Osteoblast (primary cell): ENCODE measurements around the gene TENM3. TPM values are rescaled to one million over a fixed set of nuclear protein-coding genes. Genes with fewer than 3 reads are reported as not detected.

Source experiments
- DNase-seq: peaks from one replicate; pipeline ENCODE4 v3.0.0; 2011; ENCODE audit warnings: low spot score, mixed read lengths; ENCODE audit not compliant: insufficient read length; ENCODE audit errors: missing footprints
- H2AFZ ChIP-seq: 2 replicates; pipeline ENCODE4 v1.6.0; 2011; ENCODE audit warnings: mild to moderate bottlenecking, low read length
- H3K27ac ChIP-seq: 2 replicates; pipeline ENCODE4 v1.5.1; 2011; ENCODE audit warnings: mild to moderate bottlenecking, low read depth, low read length, moderate library complexity
- H3K27me3 ChIP-seq: 2 replicates; pipeline ENCODE4 v1.6.0; 2012; ENCODE audit warnings: mild to moderate bottlenecking, control low read depth, inconsistent platforms, low read length, moderate library complexity; ENCODE audit not compliant: insufficient read depth
- H3K36me3 ChIP-seq: 2 replicates; pipeline ENCODE4 v1.5.1; 2011; ENCODE audit warnings: mild to moderate bottlenecking, low read length, control low read depth, moderate library complexity; ENCODE audit not compliant: insufficient read depth
- H3K4me1 ChIP-seq: 2 replicates; pipeline ENCODE4 v1.5.1; 2011; ENCODE audit warnings: mild to moderate bottlenecking, low read length, control low read depth, moderate library complexity; ENCODE audit not compliant: insufficient read depth
- H3K4me2 ChIP-seq: 2 replicates; pipeline ENCODE4 v1.6.0; 2011; ENCODE audit warnings: mild to moderate bottlenecking, low read length; ENCODE audit not compliant: insufficient read depth
- H3K4me3 ChIP-seq: fragments of 200-600 bp; sonication (generic); 3 replicates; pipeline ENCODE4 v1.5.1; 2012; ENCODE audit warnings: mild to moderate bottlenecking, low read length, inconsistent platforms; ENCODE audit not compliant: insufficient read depth
- H3K79me2 ChIP-seq: 2 replicates; pipeline ENCODE4 v1.6.0; 2012; ENCODE audit warnings: mild to moderate bottlenecking, low read length, control low read depth, inconsistent platforms; ENCODE audit not compliant: insufficient read depth
- H3K9me3 ChIP-seq: 2 replicates; pipeline ENCODE4 v1.5.1; 2011; ENCODE audit warnings: low read depth, low read length, control low read depth
- H4K20me1 ChIP-seq: 2 replicates; pipeline ENCODE4 v1.6.0; 2012; ENCODE audit warnings: mild to moderate bottlenecking, low read length, control low read depth; ENCODE audit not compliant: insufficient read depth
- total RNA-seq: library from RNA; depleted of rRNA; stranded (reverse); fragments of >200 nt; gene quantifications from 2 replicates; pipeline ENCODE4 v1.2.3, GENCODE V29; 2012
- TF ChIP-seq, protein P1 (sequence below): IDR thresholded peaks from 2 replicates; pipeline ENCODE4 v1.5.1; 2011; ENCODE audit warnings: mild to moderate bottlenecking, low read depth, low read length, moderate library complexity; ENCODE audit errors: extremely low read depth

Gene TENM3
- total RNA-seq, 1 donor: 59.0 TPM

DNA sequence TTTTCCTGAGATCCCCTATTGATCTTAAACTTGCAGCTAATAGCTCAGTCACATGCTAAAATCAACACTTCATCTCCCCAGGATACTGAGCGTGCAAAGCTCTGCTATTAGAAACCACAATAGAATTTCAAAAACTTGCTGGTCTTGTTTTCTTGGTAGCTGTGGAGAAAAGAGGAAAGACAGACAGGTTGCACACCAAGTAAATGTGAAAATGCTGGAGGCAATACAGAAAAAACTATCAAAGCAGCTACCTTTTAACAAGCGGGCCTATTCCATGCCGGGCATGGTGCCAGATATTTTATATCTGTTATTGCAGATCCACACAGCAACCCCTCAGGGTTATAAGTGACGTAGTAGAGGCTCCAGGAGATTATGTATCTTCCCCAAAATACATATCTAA is 502.0 kb downstream of the TENM3 start:
- Histone ChIP-seq H3K4me2 (no peak overlapping the region), H3K27me3 (no peaks in the 10 kb centered on the region), H3K4me1 (no peaks in the 10 kb centered on the region), H3K79me2 (no peaks in the 10 kb centered on the region), H2AFZ (no peak overlapping the region), H3K36me3 (no peaks in the 10 kb centered on the region), H4K20me1 (no peaks in the 10 kb centered on the region), H3K9me3 (no peaks in the 10 kb centered on the region), H3K27ac (no peak overlapping the region), H3K4me3 (no peak overlapping the region)
- DNase-seq: no peak
- TF ChIP-seq, protein P1, sequence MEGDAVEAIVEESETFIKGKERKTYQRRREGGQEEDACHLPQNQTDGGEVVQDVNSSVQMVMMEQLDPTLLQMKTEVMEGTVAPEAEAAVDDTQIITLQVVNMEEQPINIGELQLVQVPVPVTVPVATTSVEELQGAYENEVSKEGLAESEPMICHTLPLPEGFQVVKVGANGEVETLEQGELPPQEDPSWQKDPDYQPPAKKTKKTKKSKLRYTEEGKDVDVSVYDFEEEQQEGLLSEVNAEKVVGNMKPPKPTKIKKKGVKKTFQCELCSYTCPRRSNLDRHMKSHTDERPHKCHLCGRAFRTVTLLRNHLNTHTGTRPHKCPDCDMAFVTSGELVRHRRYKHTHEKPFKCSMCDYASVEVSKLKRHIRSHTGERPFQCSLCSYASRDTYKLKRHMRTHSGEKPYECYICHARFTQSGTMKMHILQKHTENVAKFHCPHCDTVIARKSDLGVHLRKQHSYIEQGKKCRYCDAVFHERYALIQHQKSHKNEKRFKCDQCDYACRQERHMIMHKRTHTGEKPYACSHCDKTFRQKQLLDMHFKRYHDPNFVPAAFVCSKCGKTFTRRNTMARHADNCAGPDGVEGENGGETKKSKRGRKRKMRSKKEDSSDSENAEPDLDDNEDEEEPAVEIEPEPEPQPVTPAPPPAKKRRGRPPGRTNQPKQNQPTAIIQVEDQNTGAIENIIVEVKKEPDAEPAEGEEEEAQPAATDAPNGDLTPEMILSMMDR: no peak

DNA sequence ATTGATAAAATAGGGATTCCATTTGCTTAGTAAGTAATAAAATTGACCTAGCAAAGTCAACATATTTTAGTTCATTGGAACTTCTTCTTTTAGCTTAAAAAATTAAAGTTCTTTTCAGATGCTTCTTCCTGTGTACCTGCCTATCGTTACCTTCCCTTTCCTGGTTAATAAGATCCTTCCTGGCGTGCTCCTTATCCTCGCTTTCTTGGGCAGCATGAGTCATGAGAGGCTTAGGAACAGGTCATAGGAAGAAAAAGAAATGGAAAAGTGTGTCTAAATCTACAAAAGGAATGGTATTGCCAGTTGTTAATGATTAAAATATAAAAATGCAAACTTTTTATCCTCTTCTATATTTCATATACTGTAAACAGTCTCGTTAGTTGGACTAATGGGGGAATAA is 503.7 kb downstream of the TENM3 start:
- TF ChIP-seq, protein P1: no peak
- DNase-seq: no peak
- no peak overlapping the region for H3K27ac ChIP-seq
- no peaks in the 10 kb centered on the region for H3K9me3 ChIP-seq
- no peak overlapping the region for H2AFZ ChIP-seq
- no peaks in the 10 kb centered on the region for H3K79me2 ChIP-seq
- no peak overlapping the region for H3K4me2 ChIP-seq
- no peak overlapping the region for H3K4me3 ChIP-seq
- H3K36me3 ChIP-seq: no peaks in the 10 kb centered on the region
- peaks cover 3% of the 10 kb centered on the region for H3K4me1 ChIP-seq
- no peaks in the 10 kb centered on the region for H4K20me1 ChIP-seq
- no peaks in the 10 kb centered on the region for H3K27me3 ChIP-seq

DNA sequence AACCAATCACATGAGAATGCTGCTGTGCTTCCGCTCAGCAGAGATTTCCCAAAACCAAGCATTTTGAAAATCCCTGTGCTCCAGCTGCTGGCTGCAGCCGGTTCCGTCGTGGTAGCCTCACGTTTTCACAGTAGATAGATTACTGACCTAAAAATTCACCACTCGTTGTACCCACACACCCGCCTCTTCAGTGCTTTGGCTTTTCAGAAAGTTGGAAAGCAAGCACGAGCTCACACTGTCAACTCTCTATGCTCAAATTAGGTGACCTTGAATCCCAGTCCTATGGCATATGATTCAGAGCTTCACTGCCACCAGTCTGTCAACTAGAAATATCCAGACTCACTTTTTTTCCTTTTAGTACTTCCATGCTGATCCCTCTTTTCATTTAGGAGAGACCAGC is 505.1 kb downstream of the TENM3 start:
- no peaks in the 10 kb centered on the region for H3K79me2 ChIP-seq
- H3K9me3 ChIP-seq: no peaks in the 10 kb centered on the region
- no peak overlapping the region for H3K4me3 ChIP-seq
- TF ChIP-seq, protein P1: no peak
- no peak overlapping the region for H3K4me2 ChIP-seq
- H3K27ac ChIP-seq: no peak overlapping the region
- H3K27me3 ChIP-seq: no peaks in the 10 kb centered on the region
- peaks cover 10% of the 10 kb centered on the region for H3K4me1 ChIP-seq
- DNase-seq: no peak
- no peaks in the 10 kb centered on the region for H4K20me1 ChIP-seq
- peak overlapping the region; percentile 8 for H2AFZ ChIP-seq
- no peaks in the 10 kb centered on the region for H3K36me3 ChIP-seq

DNA sequence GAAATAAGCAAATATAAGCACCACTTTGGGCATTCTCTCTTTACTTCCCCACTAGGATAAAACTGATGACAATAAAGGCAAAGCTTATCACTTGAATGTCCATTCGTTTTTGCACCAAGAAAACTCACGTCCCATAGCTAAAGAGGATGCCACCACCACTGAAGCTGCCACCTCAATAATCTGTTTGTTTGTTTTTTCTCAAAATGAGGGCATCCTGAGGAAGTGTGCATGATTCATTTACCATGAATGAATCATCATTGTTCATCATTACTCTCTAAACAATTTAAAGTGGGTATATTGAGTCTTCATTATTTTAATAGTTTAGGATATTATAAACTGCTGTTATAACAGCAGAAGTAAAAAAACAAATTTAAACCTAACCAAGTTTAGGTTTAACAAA is 505.7 kb downstream of the TENM3 start:
- H3K36me3 ChIP-seq: no peaks in the 10 kb centered on the region
- TF ChIP-seq, protein P1: no peak
- no peaks in the 10 kb centered on the region for H3K27me3 ChIP-seq
- H4K20me1 ChIP-seq: no peaks in the 10 kb centered on the region
- H2AFZ ChIP-seq: no peak overlapping the region
- peaks cover 10% of the 10 kb centered on the region for H3K4me1 ChIP-seq
- H3K4me3 ChIP-seq: no peak overlapping the region
- no peaks in the 10 kb centered on the region for H3K79me2 ChIP-seq
- no peak for DNase-seq
- H3K9me3 ChIP-seq: no peaks in the 10 kb centered on the region
- no peak overlapping the region for H3K27ac ChIP-seq
- H3K4me2 ChIP-seq: no peak overlapping the region
